Embryonic facial prominence (tissue), 1 donor: Measurements from ENCODE around the gene LTBP3.

Experiments used
- DNase-seq: peaks from one replicate; pipeline ENCODE4 v3.0.0-alpha.2; 2016; ENCODE audit errors: extremely low spot score

The LTBP3 gene

DNA sequence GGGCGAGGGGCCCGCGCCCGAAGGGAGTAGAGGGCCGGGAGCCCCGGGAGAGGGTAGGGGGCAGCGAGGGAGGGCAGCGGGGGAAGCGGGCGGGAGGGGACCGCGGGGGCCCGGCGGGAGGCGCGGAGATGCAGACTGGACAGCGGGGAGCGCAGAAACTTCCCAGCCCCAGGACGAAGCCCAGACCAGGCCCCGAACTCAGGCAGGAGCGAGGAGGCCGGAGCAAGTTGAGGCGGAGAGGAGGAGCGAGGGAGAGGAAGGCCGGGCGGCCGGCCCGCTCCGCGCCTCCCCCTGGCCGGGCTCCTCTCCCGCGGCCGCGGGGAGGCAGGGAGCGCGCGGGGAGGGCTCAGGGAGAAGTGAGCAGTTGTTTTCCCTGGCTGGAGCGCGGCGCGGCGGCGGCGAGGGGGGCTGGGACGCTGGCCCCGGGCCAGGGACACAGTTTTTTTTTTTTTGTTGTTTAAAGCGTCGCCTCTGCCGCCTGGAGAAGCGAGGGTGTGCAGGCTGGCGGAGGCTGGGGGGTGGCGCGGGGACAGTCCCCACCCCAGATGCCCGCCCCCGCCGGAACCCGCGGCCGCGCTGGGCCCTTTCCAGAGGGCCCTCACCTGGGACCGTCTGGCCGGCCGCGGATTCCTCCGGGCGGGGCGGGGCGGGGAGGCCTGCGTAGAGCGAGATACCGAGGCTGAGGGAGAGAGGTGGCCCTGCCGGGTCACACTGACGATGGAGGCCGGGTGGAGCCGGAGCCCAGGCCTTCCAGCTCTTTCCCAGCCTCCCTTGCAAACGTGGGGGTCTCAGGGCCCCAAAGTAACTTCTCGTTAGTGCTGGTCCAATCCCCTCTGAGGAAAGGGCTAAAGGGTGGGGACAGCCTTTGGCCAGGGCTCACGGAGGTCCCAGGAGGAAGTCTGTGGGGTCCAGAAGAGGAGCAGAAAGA, at the start of gene LTBP3:
TSS of gene LTBP3 (minus strand) at position 358 of the 928 bp plus-strand sequence. CDS start 400 bp downstream, outside the sequence.
- no peak for DNase-seq

DNA sequence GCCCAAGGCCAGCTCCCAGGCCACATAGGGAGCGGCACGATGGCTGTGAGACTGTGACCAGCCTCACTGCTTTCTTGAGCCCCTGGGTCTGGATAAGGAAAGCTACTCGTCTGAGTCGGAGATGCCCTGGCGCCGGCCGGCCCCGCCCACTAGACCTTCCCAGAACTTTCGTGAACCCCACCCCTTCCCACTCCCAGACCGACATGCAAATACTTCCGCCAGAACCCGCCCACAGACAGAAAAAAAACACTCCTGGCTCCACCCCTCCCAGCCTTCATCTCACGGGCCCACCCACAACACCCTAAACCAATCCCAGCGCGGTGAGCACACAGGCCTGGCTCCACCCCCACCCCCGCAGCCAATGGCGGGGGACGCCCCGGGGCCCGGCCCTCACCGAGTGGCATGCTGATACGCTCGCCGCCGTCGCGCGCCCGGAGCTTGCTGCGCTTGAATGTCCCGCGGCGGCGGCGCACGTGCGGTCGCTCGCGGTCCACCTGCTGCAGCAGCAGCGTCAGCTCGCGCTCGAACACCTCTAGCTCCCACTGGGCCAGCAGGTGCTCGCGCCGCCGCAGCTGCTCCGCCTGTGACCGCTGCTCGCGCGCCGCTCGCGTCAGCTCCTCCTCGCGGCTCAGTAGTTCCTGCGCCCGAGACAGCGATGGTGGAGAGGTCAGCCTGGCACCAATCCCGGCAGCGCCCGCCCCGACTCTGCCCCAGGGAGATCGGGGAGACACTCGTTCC, 48.9 kb upstream of the LTBP3 start:
- DNase-seq: peak; percentile 89

DNA sequence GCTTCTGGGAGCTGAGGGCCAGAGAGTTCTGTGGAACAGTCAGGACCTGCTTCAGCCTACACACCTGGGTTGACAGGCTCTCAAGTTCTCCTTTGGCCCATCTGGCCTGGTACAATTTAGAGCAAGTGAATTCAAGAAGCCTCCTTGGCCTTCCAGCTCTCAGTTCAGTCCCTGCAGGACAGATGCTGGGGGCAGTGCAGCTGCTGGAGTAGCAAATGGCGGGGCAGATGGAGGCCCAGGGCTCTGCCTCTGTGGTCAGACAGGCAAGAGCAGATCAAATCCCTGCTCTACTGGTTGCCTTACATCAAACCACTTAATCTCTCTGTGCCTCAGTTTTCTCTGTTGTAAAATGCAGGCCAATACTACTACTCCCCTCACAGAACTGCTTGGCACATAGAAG, 46.1 kb upstream of the LTBP3 start:
- no peak for DNase-seq

DNA sequence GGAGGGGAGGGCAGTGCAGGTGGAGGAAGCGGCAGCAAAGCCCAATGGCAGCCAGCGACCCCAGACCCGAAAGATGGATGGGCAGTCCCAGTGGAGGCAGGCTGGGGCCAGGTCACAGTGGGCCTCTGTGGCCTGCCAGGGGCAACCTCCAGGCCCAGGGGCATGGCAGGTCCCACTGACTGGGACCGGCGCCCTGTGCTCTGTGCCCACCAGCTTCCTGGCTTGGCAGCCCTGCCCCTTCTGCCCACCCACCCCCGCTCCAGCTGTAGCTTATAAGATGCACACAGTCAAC, 41.7 kb upstream of the LTBP3 start:
- DNase-seq: no peak

DNA sequence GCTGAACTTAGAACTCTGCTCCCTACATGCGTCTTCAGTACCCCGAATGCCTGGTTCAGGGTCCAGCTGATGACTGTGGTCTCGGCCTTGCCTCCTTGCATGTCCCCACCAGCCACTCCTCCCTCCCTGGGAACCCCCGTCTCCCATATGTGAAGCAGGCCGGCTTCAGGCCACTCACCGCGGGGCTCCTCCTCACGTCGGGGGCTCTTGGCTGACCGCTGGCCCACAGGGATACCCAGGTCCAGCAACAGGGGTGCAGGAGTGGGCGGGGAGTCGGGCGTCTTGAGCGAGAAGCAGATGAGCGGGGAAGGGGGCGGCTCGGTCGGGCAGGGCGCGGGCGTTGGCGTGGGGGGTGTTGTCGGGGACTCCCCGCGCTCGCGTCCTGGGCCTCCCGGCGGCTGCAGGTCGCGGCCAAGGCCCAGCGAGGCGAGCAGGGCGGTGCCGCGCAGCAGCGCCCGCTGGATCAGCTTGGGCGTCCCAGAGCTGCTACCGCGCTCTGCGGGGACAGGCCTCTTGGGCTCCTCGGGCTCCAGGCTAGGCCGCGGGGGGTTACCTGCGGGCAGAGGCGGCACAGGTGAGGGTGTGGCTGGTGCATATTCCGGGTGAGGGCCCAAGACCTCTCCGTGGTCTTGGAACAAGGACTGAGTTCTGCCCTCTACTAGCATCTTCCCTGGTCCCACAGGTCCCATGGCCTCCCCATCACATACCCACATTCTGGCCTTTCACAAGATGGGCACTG, 41.2 kb upstream of the LTBP3 start:
- no peak for DNase-seq

DNA sequence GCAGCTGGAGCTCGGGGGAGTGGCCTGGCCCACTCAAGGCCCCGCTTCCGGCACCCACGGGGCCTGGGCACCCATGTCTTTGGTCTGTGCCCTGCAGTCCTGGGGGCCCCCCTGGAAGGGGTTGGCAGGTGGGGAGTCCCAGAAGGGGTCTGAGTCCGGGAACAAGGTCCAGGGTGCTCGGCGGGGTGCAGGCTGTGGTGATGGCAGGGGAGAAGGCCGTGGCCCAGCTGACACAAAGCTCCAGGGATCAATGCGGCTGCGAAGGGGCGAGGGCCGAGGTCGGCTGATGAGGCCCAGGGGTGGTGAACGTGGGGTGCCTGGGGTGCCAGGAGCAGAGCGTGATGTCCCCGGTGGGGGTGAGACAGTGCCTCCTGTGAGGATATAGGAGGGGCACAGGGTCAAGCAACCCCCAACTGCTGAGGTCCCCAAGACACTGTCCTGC, 40.1 kb upstream of the LTBP3 start:
- DNase-seq: no peak

DNA sequence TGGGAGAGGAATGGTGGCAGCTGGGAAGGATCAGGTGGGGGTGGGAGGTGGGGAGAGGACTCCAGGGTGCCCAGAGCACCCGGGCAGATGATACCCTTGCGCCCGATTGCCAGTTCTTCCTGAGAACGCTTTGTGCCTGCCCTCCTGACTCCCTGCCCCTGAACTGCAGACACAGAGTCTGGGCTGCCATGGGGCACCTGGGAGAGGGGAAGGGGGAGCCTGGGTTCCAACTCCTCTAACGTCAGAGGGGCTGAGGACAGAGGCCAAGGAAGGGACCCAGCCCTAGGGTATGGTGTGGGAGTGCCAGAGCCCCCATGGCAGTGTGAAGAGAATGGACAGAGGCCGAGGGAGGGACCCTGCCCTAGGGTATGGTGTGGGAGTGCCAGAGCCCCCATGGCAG, 38.4 kb upstream of the LTBP3 start:
- DNase-seq: no peak

DNA sequence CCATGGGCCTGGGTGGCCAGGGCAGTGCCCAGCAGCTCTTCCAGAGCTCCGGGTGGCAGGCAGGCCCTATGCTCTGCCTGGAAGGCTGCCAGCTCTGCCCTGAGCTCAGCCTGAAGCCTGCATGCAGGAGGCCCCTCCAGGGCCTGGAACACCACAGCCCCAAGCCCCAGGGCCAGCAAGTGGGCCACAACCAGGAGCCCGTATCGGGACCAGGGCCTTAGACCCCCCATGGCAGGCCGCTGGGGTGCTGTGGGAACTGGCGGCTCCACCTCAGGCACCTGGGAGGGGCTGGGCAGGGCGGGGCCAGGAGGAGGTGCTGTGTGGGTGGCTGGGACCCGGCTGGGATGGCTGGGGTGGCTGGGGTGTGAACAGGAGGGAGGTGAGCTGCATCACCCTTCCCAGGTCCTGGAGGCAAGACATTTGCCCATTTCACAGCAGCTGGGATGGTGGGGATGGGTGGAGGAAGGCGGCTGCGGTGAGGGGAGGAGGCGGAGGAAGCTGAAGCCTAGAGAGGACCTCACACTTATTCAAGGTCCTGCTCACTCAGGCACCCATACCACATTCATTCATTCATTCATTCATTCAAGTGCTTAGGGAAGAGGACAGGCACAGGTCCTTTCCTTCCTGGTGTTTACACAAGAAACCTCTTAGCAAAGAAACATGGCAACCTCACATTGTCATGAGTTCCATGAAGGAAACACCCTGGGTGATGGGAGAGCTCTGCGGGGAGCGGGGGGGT, 37.6 kb upstream of the LTBP3 start, which contains the start of gene KCNK7:
TSS of gene KCNK7 (minus strand) at position 258 of the 739 bp plus-strand sequence. CDS start at position 230, 28 bp downstream.
- DNase-seq: no peak

DNA sequence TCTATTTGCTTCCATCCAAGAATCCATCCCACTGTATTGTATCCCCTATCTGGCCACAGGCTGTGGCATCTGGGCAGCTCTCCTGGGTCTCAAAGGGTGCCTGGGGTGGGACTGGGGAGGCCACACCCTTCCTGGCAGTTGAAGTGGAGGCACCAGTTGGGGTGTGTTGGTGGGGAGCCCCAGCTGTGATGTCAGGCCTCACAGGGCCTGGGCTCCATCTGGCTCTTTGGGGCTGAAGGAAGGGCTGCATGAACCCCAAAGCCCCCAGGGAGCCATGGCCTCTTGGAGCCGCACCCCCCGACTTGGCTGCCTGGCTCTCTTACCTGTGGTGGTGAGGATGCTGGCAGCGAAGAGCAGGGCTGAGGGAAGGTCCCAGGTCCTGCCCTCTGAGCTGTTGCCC, 37.0 kb upstream of the LTBP3 start:
- no peak for DNase-seq

DNA sequence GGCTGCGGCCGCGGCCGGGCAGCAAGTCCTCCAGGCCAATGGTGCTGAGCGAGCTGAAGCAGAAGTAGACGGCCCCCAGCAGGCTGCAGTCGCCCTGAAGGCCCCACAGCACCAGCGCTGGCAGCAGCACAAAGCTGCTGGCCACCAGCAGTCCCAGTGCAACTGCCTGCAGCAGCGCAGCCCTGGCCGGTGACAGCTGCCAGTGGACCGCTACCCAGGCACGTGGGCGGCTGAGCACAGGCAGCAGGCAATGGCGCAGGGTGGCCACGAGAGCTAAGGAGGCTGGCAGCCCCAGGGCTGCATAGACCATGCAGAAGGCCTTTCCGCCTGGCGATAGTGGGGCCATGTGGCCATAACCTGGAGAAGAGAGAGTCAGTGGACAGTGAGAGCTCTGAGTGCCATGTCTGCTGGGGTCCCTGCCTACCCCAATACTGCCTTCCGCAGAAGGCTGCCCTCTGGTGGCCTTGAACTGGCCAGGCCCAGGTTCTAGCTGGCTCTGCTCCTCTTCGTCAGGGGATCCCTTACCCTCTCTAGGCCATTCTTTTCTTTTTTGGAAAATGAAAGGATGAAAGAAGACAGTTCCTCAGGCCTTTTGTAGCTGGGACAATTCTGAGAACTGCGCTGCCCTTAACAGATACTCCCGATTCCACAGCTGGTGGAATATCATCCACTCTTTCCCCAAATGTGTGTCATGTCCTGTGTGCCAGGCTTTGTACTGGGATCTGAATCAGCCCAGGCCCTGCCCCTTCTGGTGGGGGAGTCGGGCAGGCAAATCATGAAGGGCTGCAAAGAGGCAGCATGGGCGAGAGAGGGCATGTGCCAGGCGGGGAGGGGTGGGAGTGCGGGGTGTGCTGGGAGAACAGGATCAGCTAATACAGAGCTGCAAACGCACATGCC, 35.6 kb upstream of the LTBP3 start:
- no peak for DNase-seq

DNA sequence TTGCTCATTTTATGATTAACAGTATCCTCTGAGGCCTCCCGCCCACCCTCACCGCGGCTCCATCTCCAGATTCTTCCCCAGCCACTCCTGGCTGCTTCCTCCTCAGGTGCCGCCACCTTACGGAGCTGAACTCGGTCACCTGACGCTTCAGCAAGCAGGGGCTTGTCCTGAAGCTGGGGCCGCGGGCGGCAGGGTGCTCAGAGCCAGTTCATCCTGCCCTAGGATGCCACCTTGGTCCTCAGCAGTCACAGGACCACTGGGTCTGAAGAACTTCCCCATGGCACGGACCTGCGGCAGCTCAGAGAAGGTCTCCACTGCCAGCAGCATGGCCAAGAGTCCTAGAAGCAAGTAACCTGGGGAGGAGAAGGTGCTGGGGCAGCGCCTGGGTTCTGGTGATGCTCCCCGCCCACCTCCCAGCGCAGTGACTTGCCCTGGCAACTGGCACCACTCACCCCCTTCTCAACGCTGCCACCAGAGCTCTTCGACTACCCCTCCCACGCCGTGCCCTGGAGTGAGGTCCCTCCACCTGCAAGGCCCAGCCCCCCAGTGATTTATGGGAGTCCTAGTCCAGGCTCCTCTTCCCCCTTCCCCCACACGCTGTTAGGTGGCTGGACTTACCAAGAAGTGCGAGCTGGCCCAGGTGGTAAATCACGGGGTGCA, 34.8 kb upstream of the LTBP3 start:
- no peak for DNase-seq

DNA sequence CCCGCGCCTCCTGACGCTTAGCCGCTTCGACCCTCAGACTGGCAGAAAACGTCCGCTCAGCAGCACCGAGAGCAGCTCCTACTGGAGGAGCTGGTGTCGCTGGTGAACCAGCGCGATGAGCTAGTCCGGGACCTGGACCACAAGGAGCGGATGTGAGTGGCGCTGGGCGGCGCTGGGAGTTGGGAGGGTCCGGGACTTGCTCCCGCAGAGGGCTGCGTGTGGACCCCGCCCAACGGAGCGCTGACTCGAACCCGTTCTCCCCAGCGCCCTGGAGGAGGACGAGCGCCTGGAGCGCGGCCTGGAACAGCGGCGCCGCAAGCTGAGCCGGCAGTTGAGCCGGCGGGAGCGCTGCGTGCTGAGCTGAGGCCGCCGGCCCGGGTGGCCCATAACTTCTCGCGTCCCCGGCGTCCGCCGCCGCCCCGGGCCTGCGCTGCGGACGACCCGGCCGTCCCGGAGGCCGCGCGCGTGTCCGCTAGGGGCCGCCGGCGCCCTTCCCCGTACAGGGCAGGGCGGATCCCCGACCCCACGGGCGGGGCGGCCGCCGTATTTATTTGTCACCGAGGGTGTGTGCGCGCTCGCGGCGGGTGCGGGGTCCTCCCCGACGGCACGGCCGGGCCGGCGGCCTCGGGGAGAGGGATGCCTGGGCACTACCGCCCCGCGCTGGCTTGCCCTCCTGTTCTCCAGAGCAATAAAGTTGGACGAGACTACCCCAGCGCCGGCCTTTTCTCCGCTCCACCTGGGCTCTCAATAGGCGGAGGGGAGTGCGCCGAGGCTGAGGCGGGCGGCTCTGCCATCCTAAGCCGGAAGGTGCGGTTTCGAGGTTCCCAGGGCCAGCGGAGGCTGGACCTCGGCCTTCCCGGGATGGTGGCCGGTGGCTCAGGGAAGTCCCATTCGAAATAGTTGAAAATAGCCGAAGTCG, 34.0 kb upstream of the LTBP3 start:
- DNase-seq: no peak

DNA sequence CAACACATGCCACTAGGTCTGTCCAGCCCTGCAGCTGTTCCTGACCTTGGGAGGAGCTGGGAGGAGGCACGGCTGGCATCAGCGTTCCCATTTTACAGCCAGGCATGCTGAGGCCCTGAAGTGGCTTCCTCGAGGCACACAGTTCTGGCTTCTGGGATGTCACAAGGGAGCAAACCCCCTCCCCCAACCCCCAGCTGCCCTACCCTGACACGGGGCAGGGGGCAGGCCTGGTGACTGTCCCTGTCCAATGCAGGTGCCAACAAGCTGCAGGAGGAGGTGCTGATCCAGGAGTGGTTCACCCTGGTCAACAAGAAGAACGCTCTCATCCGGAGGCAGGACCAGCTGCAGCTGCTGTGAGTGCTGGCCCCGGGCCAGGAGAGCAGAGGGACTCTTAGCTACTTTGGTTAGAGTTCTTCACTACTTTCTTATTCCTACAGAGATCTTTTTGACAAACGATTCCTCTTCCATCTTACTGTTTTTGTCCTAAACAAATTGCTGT, 32.1 kb upstream of the LTBP3 start:
- DNase-seq: no peak

DNA sequence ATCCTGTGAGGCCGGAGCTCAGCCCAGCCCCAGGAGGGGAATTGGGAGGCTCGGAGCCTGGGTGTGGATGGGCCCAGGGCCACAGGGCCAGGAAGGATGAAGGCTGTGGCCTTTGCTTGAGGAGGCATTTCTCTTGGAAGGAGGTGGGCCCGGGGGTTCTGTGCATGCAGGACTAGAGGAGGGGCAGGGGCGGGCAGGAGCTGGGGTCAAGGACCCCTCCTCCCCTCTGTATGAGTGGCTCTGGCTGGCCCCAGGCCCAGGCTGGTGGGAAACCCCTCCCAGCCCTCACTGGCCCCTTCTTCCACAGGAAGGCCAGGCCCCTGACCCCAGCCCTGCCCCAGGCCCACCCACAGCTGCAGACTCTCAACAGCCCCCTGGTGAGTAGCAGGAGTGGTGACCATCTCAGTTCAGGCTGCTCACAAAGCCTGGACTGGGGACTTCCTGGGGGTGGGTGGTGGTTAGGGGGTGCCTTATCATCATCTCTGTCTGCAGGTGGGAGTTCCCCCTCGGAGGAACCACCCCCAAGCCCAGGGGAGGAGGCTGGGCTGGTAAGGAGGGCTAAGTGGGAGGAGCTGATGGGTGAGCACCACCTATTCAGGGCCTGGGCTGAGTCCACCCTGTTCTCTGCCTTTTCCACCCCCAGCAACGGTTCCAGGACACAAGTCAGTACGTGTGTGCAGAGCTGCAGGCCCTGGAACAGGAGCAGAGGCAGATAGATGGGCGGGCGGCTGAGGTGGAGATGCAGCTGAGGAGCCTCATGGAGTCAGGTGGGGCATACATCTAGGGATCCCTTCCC, 31.5 kb upstream of the LTBP3 start:
- no peak for DNase-seq

DNA sequence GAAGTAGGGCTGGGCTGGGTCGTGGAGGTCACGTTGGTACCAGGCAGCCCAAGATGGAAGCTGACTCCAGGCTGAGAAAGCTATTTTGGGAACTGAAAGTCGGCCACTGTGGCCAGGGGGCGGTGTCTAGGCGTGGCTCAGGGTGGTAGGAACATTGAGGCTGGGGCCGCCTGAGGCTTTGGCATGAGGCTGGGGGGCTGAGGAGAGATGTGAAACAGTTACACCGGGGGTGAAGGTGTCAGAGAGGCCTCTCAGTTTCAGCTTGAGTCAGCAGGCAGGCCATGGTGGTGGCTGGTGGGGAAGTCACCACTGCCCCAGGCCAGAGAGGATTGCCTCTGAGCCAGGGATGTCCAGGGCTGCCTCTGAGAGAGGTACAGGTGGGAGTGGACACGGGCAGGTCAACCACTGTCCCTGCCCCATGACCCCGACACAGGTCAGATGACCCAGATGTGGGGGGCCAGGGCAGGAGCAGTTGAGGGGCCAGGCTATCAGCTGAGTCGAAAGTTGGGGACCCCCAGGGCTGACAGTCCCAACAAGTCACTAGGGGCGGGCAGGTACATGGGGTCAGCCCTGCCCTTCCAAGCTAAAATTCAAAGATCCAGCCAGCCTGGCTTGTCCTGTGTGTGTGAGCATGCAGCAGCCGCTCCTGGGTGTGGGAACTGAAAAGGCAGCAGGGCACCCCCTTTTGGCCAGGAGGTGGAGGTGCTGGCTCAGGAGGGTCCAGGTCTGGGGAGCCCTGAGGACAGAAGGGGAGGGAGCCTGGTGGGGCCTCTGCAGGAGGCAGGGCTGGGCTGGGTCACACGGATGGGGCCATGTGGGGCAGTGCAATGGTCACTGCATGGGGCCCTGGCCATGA, 30.3 kb upstream of the LTBP3 start:
- no peak for DNase-seq

DNA sequence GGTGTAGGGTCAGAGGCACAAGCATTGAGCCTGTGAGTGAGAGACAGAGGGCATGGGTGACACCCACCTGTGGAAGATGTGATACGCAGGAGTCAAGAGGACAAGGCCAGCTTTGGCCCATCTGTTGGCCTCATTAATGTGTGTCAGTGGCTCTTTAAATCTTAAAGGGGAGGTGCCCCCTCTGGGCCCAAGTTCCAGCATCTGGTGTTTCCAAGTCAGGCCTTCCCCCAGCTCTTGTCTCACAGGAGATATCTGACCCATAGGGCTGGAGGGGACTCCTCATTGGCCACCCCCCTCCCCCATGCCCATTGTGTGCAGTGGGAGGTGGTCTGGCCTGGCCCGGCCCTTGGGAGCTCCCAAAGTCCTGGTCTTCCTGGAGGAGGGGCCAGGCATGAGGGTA, 28.5 kb upstream of the LTBP3 start:
- no peak for DNase-seq

DNA sequence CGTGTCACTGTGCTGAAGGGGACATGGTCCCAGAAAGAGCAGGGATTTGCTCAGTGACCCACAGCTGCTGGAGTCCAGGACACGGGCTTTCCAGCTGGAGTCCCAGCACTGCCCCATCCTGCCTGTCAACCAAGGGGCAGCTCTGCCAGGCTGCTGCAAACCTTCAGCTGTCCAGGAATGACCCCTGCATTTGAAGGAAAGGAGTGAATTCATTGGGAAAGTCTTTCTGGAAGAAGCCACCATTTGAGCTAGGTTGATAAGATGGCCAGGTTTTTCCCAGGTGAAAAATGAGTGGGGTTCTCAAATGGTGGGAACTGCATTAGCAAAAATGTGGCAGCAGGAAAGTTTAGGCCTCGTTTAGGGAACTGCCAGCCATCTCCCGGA, 28.1 kb upstream of the LTBP3 start:
- no peak for DNase-seq
